HepG2 (cell line): ENCODE results near the gene JAG1. TPM values are rescaled to one million over a fixed set of nuclear protein-coding genes. Genes with fewer than 3 reads are reported as not detected.

ENCODE experiments used
- ATAC-seq: fragments of 200-7000 bp; cut with Tn5 transposase; 3 replicates; pipeline ENCODE4 v1.9.1; 2020; ENCODE audit warnings: mild to moderate bottlenecking, moderate library complexity
- BruUV-seq: library from RNA; stranded (reverse); fragments of 400-500 nt; replicated peaks from 2 replicates; lab custom pipeline; 2021; lab: Mats Ljungman, UMichigan
- CTCF ChIA-PET: fragments of 300-600 bp; formaldehyde crosslinking; extraction: SDS; loops from one replicate; lab custom pipeline; 2021; ENCODE audit warnings: low total read pairs, inconsistent platforms, low intra/inter-chr PET ratio; lab: Yijun Ruan, JAX
- POLR2A ChIA-PET: fragments of 350-600 bp; sonication (Branson Sonifier 250); formaldehyde crosslinking; loops from one replicate; lab custom pipeline; 2020; ENCODE audit warnings: antibody characterized with exemption, inconsistent platforms; lab: Yijun Ruan, JAX
- DNase-seq: peaks from one replicate; pipeline ENCODE4 v3.0.0-alpha.2; 2015; ENCODE audit warnings: low spot score
- FAIRE-seq: peaks from 3 replicates; lab custom pipeline; 2011; peaks lifted over from hg19 to GRCh38; lab: Jason Lieb, UNC
- H2AFZ ChIP-seq: one replicate; pipeline ENCODE4 v1.6.1; 2011; ENCODE audit warnings: low read length, inconsistent platforms
- H3K27ac ChIP-seq: fragments of 300-600 bp; 3 replicates; pipeline ENCODE4 v1.8.0; 2011; ENCODE audit warnings: mixed run types, mild to moderate bottlenecking, mixed read lengths, low read length, inconsistent platforms; ENCODE audit not compliant: insufficient read depth; ENCODE audit errors: extremely low read length
- H3K27me3 ChIP-seq, 2 experiments: fragments of 200-600 bp in 1 of 2; 2 replicates in 1 of 2; 3 replicates in 1 of 2; pipeline versions ENCODE4 v1.6.0 to v1.8.0; 2011; ENCODE audit warnings: low read length in 2 of 2, mild to moderate bottlenecking in 2 of 2, moderate library complexity in 2 of 2, inconsistent platforms in 1 of 2; ENCODE audit not compliant: insufficient read depth in 2 of 2, control insufficient read depth in 1 of 2
- H3K36me3 ChIP-seq, 2 experiments: fragments of 200-600 bp in 1 of 2; replicated peaks in 1 of 2; 2 replicates in 1 of 2; 3 replicates in 1 of 2; pipeline versions ENCODE4 v1.5.1 to v1.8.0; 2011; ENCODE audit warnings: low read length in 2 of 2, inconsistent platforms in 1 of 2; ENCODE audit not compliant: insufficient read depth in 2 of 2, control insufficient read depth in 1 of 2
- H3K4me1 ChIP-seq: 2 replicates; pipeline ENCODE4 v1.5.1; 2012; ENCODE audit warnings: low read length, inconsistent platforms; ENCODE audit not compliant: insufficient read depth
- H3K4me2 ChIP-seq: 2 replicates; pipeline ENCODE4 v1.6.0; 2011; ENCODE audit warnings: low read depth, low read length, inconsistent platforms
- H3K4me3 ChIP-seq, 3 experiments: fragments of 200-600 bp in 1 of 3; sonication (generic), shearing (Covaris generic) in 1 of 3; replicated peaks in 1 of 3; 2 replicates each; pipeline ENCODE4 v1.5.1; 2011 to 2016; ENCODE audit warnings: low read length in 3 of 3, inconsistent platforms in 2 of 3, low read depth in 2 of 3, mild to moderate bottlenecking in 2 of 3, control low read depth in 1 of 3, mixed read lengths in 1 of 3; ENCODE audit not compliant: insufficient read depth in 1 of 3
- H3K79me2 ChIP-seq: one replicate; pipeline ENCODE4 v1.6.1; 2011; ENCODE audit warnings: low read length, inconsistent platforms; ENCODE audit not compliant: insufficient read depth
- H3K9ac ChIP-seq: 2 replicates; pipeline ENCODE4 v1.6.0; 2011; ENCODE audit warnings: mild to moderate bottlenecking, low read depth, low read length, inconsistent platforms; ENCODE audit not compliant: insufficient read depth
- H3K9me3 ChIP-seq: 2 replicates; pipeline ENCODE4 v1.5.1; 2012; ENCODE audit warnings: mild to moderate bottlenecking, low read length
- H4K20me1 ChIP-seq: 2 replicates; pipeline ENCODE4 v1.6.0; 2011; ENCODE audit warnings: inconsistent platforms, mild to moderate bottlenecking, low read length, moderate library complexity; ENCODE audit not compliant: insufficient read depth
- KDM4B ChIP-seq: sonication (generic); formaldehyde crosslinking; IDR thresholded peaks from 2 replicates; pipeline ENCODE4 v1.4.0; 2020; ENCODE audit warnings: missing genetic modification reagents
- MBD4 ChIP-seq: IDR thresholded peaks from 2 replicates; pipeline ENCODE4 v1.6.1; 2012; ENCODE audit warnings: low read length, inconsistent platforms, borderline replicate concordance
- ZNF564 ChIP-seq: sonication (generic); formaldehyde crosslinking; IDR thresholded peaks from 2 replicates; pipeline ENCODE4 v1.8.1; 2023; ENCODE audit warnings: mild to moderate bottlenecking, missing genetic modification reagents
- ZNF674 ChIP-seq: sonication (generic); formaldehyde crosslinking; IDR thresholded peaks from 2 replicates; pipeline ENCODE4 v1.5.0; 2020; ENCODE audit warnings: low read depth, mild to moderate bottlenecking, missing genetic modification reagents
- ZNF788 ChIP-seq: sonication (generic); formaldehyde crosslinking; IDR thresholded peaks from 2 replicates; pipeline ENCODE4 v1.5.0; 2020; ENCODE audit warnings: mild to moderate bottlenecking, missing genetic modification reagents, borderline replicate concordance
- WGBS: methylation state at CpG from one replicate; pipeline ENCODE4 v1.1.6; 2017; ENCODE audit warnings: low lambda C conversion rate; 5-methylcytosine and 5-hydroxymethylcytosine counted together
- in situ Hi-C: cut with HindIII; loops from 2 replicates; pipeline ENCODE4 v1.10.0; 2017; ENCODE audit warnings: low pct_unique_long_range_greater_than_20kb; ENCODE audit not compliant: extremely low pct_ligation_motif_present
- intact Hi-C: fragments of 100-400 bp; cut with micrococcal nuclease; formaldehyde crosslinking; loops from one replicate; pipeline ENCODE4 v1.10.0; 2022; ENCODE audit not compliant: unreplicated experiment
- polyA plus RNA-seq, 8 experiments: library from polyadenylated mRNA; depleted of rRNA in 3 of 8; stranded (reverse) in 7 of 8; unstranded in 1 of 8; fragments of >200 nt; fragmentation: Illumina TruSeq in 4 of 8; extraction: Trizol in 4 of 8; gene quantifications; 2 replicates each; pipeline versions ENCODE4 v1.2.1 to v1.2.3, GENCODE V29; 2011 to 2016; ENCODE audit warnings: low read depth in 4 of 8, missing spikeins in 1 of 8, mixed read lengths in 1 of 8; ENCODE audit not compliant: insufficient read depth in 1 of 8
- total RNA-seq, 5 experiments: library from RNA; depleted of rRNA; stranded (reverse); fragments of >200 nt; fragmentation: Illumina TruSeq; extraction: Trizol; gene quantifications; 2 replicates each; pipeline ENCODE4 v1.2.3, GENCODE V29; 2016; ENCODE audit warnings: low read depth in 1 of 5
- TF ChIP-seq, protein P1 (sequence below), 2 experiments: sonication (generic) in 1 of 2; formaldehyde crosslinking in 1 of 2; IDR thresholded peaks; 2 replicates each; pipeline versions ENCODE4 v1.4.0 to v1.6.1; 2018 to 2020; ENCODE audit warnings: missing genetic modification reagents in 2 of 2, borderline replicate concordance in 1 of 2, low read depth in 1 of 2, mild to moderate bottlenecking in 1 of 2, missing biosample characterization in 1 of 2
- TF ChIP-seq, protein P2 (sequence below): sonication (generic); formaldehyde crosslinking; IDR thresholded peaks from 2 replicates; pipeline ENCODE4 v1.8.1; 2023; ENCODE audit warnings: missing genetic modification reagents, mild to moderate bottlenecking, borderline replicate concordance
- TF ChIP-seq, protein P3 (sequence below): sonication (generic); formaldehyde crosslinking; IDR thresholded peaks from 2 replicates; pipeline ENCODE4 v1.4.0; 2020; ENCODE audit warnings: missing genetic modification reagents, mild to moderate bottlenecking, borderline replicate concordance
- TF ChIP-seq, protein P4 (sequence below): sonication (generic); formaldehyde crosslinking; IDR thresholded peaks from 2 replicates; pipeline ENCODE4 v1.4.0; 2020; ENCODE audit warnings: missing genetic modification reagents

JAG1 gene
- total and polyA plus RNA-seq, 2 of the 13 experiments (the other 11 are each of a cell fraction or from before 2014, with no cell fraction given): 47.1 to 56.3 TPM

GRCh38 chr20:10629946-10630650 is 43.7 kb downstream of the JAG1 start:
- Histone ChIP-seq H4K20me1 (no peaks in the 10 kb centered on the region), H3K27ac (no peak overlapping the region), H3K4me1 (no peaks in the 10 kb centered on the region), H2AFZ (no peak overlapping the region), H3K27me3 (no peaks in the 10 kb centered on the region), H3K9ac (no peak overlapping the region), H3K36me3 (no peaks in the 10 kb centered on the region; a peak in 2 of 5 replicates), H3K79me2 (no peaks in the 10 kb centered on the region), H3K4me2 (no peak overlapping the region), H3K4me3 (no peak overlapping the region), H3K9me3 (no peaks in the 10 kb centered on the region)
- POLR2A ChIA-PET: no interaction called here
- no peak for DNase-seq
- WGBS: 95% methylated on average over 9 of the region's 9 CpGs
- TF ChIP-seq, protein P1, sequence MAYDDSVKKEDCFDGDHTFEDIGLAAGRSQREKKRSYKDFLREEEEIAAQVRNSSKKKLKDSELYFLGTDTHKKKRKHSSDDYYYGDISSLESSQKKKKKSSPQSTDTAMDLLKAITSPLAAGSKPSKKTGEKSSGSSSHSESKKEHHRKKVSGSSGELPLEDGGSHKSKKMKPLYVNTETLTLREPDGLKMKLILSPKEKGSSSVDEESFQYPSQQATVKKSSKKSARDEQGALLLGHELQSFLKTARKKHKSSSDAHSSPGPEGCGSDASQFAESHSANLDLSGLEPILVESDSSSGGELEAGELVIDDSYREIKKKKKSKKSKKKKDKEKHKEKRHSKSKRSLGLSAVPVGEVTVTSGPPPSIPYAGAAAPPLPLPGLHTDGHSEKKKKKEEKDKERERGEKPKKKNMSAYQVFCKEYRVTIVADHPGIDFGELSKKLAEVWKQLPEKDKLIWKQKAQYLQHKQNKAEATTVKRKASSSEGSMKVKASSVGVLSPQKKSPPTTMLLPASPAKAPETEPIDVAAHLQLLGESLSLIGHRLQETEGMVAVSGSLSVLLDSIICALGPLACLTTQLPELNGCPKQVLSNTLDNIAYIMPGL (CRISPR knock-in tag; IDR thresholded peaks at IDR 0.05; ENCODE audit: borderline replicate concordance in 1 of 2, low read depth in 1 of 2): no peak
- TF ChIP-seq ZNF674 (CRISPR knock-in tag) (no peak), ZNF564 (CRISPR knock-in tag) (no peak), MBD4 (no peak), KDM4B (no peak), ZNF788 (CRISPR knock-in tag) (no peak)
- TF ChIP-seq, protein P2, sequence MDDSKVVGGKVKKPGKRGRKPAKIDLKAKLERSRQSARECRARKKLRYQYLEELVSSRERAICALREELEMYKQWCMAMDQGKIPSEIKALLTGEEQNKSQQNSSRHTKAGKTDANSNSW (CRISPR knock-in tag): no peak
- TF ChIP-seq, protein P3, sequence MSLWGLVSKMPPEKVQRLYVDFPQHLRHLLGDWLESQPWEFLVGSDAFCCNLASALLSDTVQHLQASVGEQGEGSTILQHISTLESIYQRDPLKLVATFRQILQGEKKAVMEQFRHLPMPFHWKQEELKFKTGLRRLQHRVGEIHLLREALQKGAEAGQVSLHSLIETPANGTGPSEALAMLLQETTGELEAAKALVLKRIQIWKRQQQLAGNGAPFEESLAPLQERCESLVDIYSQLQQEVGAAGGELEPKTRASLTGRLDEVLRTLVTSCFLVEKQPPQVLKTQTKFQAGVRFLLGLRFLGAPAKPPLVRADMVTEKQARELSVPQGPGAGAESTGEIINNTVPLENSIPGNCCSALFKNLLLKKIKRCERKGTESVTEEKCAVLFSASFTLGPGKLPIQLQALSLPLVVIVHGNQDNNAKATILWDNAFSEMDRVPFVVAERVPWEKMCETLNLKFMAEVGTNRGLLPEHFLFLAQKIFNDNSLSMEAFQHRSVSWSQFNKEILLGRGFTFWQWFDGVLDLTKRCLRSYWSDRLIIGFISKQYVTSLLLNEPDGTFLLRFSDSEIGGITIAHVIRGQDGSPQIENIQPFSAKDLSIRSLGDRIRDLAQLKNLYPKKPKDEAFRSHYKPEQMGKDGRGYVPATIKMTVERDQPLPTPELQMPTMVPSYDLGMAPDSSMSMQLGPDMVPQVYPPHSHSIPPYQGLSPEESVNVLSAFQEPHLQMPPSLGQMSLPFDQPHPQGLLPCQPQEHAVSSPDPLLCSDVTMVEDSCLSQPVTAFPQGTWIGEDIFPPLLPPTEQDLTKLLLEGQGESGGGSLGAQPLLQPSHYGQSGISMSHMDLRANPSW (CRISPR knock-in tag): no peak
- TF ChIP-seq, protein P4, sequence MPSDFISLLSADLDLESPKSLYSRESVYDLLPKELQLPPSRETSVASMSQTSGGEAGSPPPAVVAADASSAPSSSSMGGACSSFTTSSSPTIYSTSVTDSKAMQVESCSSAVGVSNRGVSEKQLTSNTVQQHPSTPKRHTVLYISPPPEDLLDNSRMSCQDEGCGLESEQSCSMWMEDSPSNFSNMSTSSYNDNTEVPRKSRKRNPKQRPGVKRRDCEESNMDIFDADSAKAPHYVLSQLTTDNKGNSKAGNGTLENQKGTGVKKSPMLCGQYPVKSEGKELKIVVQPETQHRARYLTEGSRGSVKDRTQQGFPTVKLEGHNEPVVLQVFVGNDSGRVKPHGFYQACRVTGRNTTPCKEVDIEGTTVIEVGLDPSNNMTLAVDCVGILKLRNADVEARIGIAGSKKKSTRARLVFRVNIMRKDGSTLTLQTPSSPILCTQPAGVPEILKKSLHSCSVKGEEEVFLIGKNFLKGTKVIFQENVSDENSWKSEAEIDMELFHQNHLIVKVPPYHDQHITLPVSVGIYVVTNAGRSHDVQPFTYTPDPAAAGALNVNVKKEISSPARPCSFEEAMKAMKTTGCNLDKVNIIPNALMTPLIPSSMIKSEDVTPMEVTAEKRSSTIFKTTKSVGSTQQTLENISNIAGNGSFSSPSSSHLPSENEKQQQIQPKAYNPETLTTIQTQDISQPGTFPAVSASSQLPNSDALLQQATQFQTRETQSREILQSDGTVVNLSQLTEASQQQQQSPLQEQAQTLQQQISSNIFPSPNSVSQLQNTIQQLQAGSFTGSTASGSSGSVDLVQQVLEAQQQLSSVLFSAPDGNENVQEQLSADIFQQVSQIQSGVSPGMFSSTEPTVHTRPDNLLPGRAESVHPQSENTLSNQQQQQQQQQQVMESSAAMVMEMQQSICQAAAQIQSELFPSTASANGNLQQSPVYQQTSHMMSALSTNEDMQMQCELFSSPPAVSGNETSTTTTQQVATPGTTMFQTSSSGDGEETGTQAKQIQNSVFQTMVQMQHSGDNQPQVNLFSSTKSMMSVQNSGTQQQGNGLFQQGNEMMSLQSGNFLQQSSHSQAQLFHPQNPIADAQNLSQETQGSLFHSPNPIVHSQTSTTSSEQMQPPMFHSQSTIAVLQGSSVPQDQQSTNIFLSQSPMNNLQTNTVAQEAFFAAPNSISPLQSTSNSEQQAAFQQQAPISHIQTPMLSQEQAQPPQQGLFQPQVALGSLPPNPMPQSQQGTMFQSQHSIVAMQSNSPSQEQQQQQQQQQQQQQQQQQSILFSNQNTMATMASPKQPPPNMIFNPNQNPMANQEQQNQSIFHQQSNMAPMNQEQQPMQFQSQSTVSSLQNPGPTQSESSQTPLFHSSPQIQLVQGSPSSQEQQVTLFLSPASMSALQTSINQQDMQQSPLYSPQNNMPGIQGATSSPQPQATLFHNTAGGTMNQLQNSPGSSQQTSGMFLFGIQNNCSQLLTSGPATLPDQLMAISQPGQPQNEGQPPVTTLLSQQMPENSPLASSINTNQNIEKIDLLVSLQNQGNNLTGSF: no peak
- intact Hi-C loops: loop anchor here (10.0 kb wide), 1 partner anchor 195 kb away; the partner anchor contains the start of genes MKKS and SLX4IP
- CTCF ChIA-PET: no interaction called here
- no peak for ATAC-seq
- in situ Hi-C loops: no loop called here
- BruUV-seq: no TSS peak
- FAIRE-seq: no peak
